GM23248 (cell line): ENCODE results near the gene EFCAB5.

Experiments
- EZH2 ChIP-seq: fragments of 200-600 bp; sonication (generic); IDR thresholded peaks from 2 replicates; pipeline ENCODE4 v1.6.1; 2018; ENCODE audit warnings: antibody characterized with exemption, mild to moderate bottlenecking; ENCODE audit not compliant: insufficient read depth, poor library complexity, severe bottlenecking
- EZH2phosphoT487 ChIP-seq: fragments of 200-600 bp; sonication (generic); IDR thresholded peaks from 2 replicates; pipeline ENCODE4 v1.6.1; 2018; ENCODE audit warnings: antibody characterized with exemption, moderate library complexity, mild to moderate bottlenecking, low read depth; ENCODE audit not compliant: insufficient read depth

- no peak for TF ChIP-seq EZH2
- no peak for TF ChIP-seq EZH2phosphoT487
Observed at GRCh38 chr17:30074254-30074653, 132.8 kb downstream of the EFCAB5 start.
